ENCODE data around the gene EGR2.

GRCh38 chr10:62861507-62861906, 45.3 kb upstream of the EGR2 start:
- TF ChIP-seq EZH2 (IDR thresholded peaks at IDR 0.05; ENCODE audit: borderline replicate concordance, low read depth, low read length, severe bottlenecking), result no peak
- no peak for TF ChIP-seq MAX (IDR thresholded peaks at IDR 0.05; ENCODE audit: insufficient read depth, insufficient read length)
- no peak for TF ChIP-seq CTCF (IDR thresholded peaks at IDR 0.05; ENCODE audit: extremely low read depth in 1 of 2, insufficient read depth in 1 of 2, low read depth in 1 of 2, low read length in 2 of 2)
- TF ChIP-seq POLR2A (IDR thresholded peaks at IDR 0.05; ENCODE audit: low read depth, low read length), result no peak
- TF ChIP-seq POLR2AphosphoS5 (IDR thresholded peaks at IDR 0.05; ENCODE audit: insufficient read depth, low read depth, low read length), result no peak
- no peak for TF ChIP-seq FOS (IDR thresholded peaks at IDR 0.05; ENCODE audit: borderline replicate concordance, insufficient read depth, low read length)
- no peak for TF ChIP-seq MYC (IDR thresholded peaks at IDR 0.05; ENCODE audit: low read depth, low read length)
- TF ChIP-seq JUN (IDR thresholded peaks at IDR 0.05; ENCODE audit: borderline replicate concordance, insufficient read depth, insufficient read length, low read depth), result no peak
